GM13977 (cell line): ENCODE results near the gene KRTCAP3.
A peak's percentile ranks its signal among the peaks of the same experiment; 100 is the strongest.

Source experiments
- DNase-seq: peaks from one replicate; pipeline ENCODE4 v3.0.0; 2012; ENCODE audit warnings: low spot score
- CTCF ChIP-seq: IDR thresholded peaks from 2 replicates; pipeline ENCODE4 v1.5.1; 2012; ENCODE audit warnings: mild to moderate bottlenecking, control low read depth; ENCODE audit not compliant: insufficient read depth; ENCODE audit errors: extremely low read depth, missing control alignments
- in situ Hi-C: fragments of 300-500 bp; cut with MboI; formaldehyde crosslinking; loops from one replicate; pipeline ENCODE4 v1.12.0; 2022; ENCODE audit warnings: low sequenced_read_pairs, low pct_unique_long_range_greater_than_20kb, mixed read lengths, inconsistent platforms; ENCODE audit not compliant: unreplicated experiment

Gene KRTCAP3

DNA sequence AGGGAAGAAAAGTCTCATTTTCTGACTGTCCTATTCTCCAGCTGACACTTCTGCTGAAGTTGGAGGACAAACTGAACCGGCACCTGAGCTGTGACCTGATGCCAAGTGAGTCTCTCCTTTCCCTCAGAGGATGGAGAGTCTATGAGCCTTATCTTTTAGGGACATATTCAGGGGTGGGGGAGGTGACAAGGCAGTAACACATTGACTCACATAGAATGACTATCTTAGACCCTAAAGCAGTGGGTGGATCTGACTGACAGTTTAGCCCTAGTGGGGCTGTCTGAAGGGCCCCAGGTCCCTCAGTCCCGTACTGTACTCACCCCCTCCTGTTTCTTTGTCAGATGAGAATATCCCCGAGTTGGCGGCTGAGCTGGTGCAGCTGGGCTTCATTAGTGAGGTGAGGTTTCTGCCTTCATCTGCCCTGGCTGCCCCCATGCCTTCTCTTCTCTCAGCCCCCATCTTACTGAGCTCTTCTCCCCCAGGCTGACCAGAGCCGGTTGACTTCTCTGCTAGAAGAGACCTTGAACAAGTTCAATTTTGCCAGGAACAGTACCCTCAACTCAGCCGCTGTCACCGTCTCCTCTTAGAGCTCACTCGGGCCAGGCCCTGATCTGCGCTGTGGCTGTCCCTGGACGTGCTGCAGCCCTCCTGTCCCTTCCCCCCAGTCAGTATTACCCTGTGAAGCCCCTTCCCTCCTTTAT, 805 bp upstream of the KRTCAP3 start:
- TF ChIP-seq CTCF = no peak
- DNase-seq = no peak
- in situ Hi-C loops = no loop called here

GRCh38 chr2:27442920-27443282, 720 bp downstream of the KRTCAP3 start:
- peak; percentile 19 for DNase-seq
- TF ChIP-seq CTCF = no peak
- in situ Hi-C loops = no loop called here

GRCh38 chr2:27445155-27445554, 3.0 kb downstream of the KRTCAP3 start:
- DNase-seq = no peak
- TF ChIP-seq CTCF = no peak
- in situ Hi-C loops = no loop called here

GRCh38 chr2:27445615-27446014, 3.4 kb downstream of the KRTCAP3 start:
- in situ Hi-C loops = no loop called here
- no peak for TF ChIP-seq CTCF
- no peak for DNase-seq

- in situ Hi-C loops = no loop called here
- no peak for TF ChIP-seq CTCF
- DNase-seq = no peak
Measured at GRCh38 chr2:27446057-27446456, 3.9 kb downstream of the KRTCAP3 start.

GRCh38 chr2:27448381-27448780, 6.2 kb downstream of the KRTCAP3 start:
- DNase-seq = no peak
- in situ Hi-C loops = no loop called here
- TF ChIP-seq CTCF = no peak

- in situ Hi-C loops = no loop called here
- TF ChIP-seq CTCF = no peak
- no peak for DNase-seq
Measured at GRCh38 chr2:27451095-27451494, 8.9 kb downstream of the KRTCAP3 start.
